MCF 10A (cell line): Measurements from ENCODE around the gene PPFIA1. TPM values are rescaled to one million over a fixed set of nuclear protein-coding genes. Genes with fewer than 3 reads are reported as not detected.

Experiments
- BruUV-seq: library from RNA; stranded (reverse); fragments of 400-500 nt; replicated peaks from 2 replicates; lab custom pipeline; 2021; lab: Mats Ljungman, UMichigan
- CTCF ChIA-PET: fragments of 300-600 bp; sonication (Branson Sonifier 250); formaldehyde crosslinking; extraction: SDS; loops from one replicate; lab custom pipeline; 2021; ENCODE audit warnings: antibody characterized with exemption, inconsistent platforms; lab: Yijun Ruan, JAX
- POLR2A ChIA-PET: fragments of 300-600, 350-650 bp; sonication (Branson Sonifier 250); formaldehyde crosslinking; extraction: SDS; loops from one replicate; lab custom pipeline; 2020; ENCODE audit warnings: antibody characterized with exemption, inconsistent platforms; lab: Yijun Ruan, JAX
- DNase-seq: peaks from one replicate; pipeline ENCODE4 v3.0.0-alpha.2; 2018; ENCODE audit not compliant: unreplicated experiment
- H3K27ac Mint-ChIP-seq: one replicate; pipeline ENCODE4 v1.8.0; 2022; ENCODE audit warnings: mild to moderate bottlenecking, low read depth, mixed read lengths; ENCODE audit not compliant: unreplicated experiment
- H3K27me3 Mint-ChIP-seq: one replicate; pipeline ENCODE4 v1.8.0; 2022; ENCODE audit warnings: mixed read lengths; ENCODE audit not compliant: insufficient read depth, unreplicated experiment
- H3K36me3 Mint-ChIP-seq: one replicate; pipeline ENCODE4 v1.8.0; 2022; ENCODE audit warnings: mild to moderate bottlenecking, moderate library complexity, mixed read lengths; ENCODE audit not compliant: insufficient read depth, unreplicated experiment
- H3K4me1 Mint-ChIP-seq: one replicate; pipeline ENCODE4 v1.8.0; 2022; ENCODE audit warnings: mixed read lengths; ENCODE audit not compliant: insufficient read depth, unreplicated experiment
- H3K4me3 Mint-ChIP-seq: one replicate; pipeline ENCODE4 v1.8.0; 2022; ENCODE audit warnings: mild to moderate bottlenecking, moderate library complexity, mixed read lengths; ENCODE audit not compliant: unreplicated experiment
- H3K9me3 Mint-ChIP-seq: one replicate; pipeline ENCODE4 v1.8.0; 2022; ENCODE audit warnings: mixed read lengths; ENCODE audit not compliant: unreplicated experiment
- CTCF ChIP-seq: fragments of 200-600 bp; IDR thresholded peaks from one replicate; pipeline ENCODE4 v1.8.0; 2022; ENCODE audit warnings: antibody characterized with exemption, mild to moderate bottlenecking; ENCODE audit not compliant: unreplicated experiment
- intact Hi-C: fragments of 100-400 bp; cut with micrococcal nuclease; formaldehyde crosslinking; loops from 2 replicates; pipeline ENCODE4 v1.14.1; 2022
- total RNA-seq: library from RNA; stranded (reverse); gene quantifications from 2 replicates; pipeline ENCODE4 v1.2.3, GENCODE V29; 2022

Gene PPFIA1
- total RNA-seq, 1 experiment from 2014 or later, result 78.8 TPM

GRCh38 chr11:70429724-70430521 lies 159.4 kb downstream of the PPFIA1 start:
- no peak overlapping the region for H3K27ac Mint-ChIP-seq
- peaks cover 67% of the 10 kb centered on the region for H3K36me3 Mint-ChIP-seq
- POLR2A ChIA-PET, result no interaction called here

GRCh38 chr11:70430671-70431574 lies 160.4 kb downstream of the PPFIA1 start:
- POLR2A ChIA-PET, result no interaction called here
- no peaks in the 10 kb centered on the region for H3K9me3 Mint-ChIP-seq
- H3K36me3 Mint-ChIP-seq, result peaks cover 67% of the 10 kb centered on the region
- no peak overlapping the region for H3K4me3 Mint-ChIP-seq
- no peak for DNase-seq
- CTCF ChIA-PET, result no interaction called here
- TF ChIP-seq CTCF, result no peak
- H3K27me3 Mint-ChIP-seq, result no peaks in the 10 kb centered on the region
- H3K27ac Mint-ChIP-seq, result no peak overlapping the region
- intact Hi-C loops, result no loop called here
- H3K4me1 Mint-ChIP-seq, result no peaks in the 10 kb centered on the region
- no TSS peak for BruUV-seq

More at GRCh38 chr11:70429724-70430521, 159.4 kb downstream of the PPFIA1 start:
- intact Hi-C loops, result no loop called here
- no peak overlapping the region for H3K4me3 Mint-ChIP-seq
- H3K9me3 Mint-ChIP-seq, result no peaks in the 10 kb centered on the region
- H3K27me3 Mint-ChIP-seq, result no peaks in the 10 kb centered on the region
- no TSS peak for BruUV-seq
- TF ChIP-seq CTCF, result no peak
- H3K4me1 Mint-ChIP-seq, result no peaks in the 10 kb centered on the region
- DNase-seq, result no peak
- CTCF ChIA-PET, result no interaction called here

GRCh38 chr11:70431611-70432010 lies 161.1 kb downstream of the PPFIA1 start:
- intact Hi-C loops, result no loop called here
- ChIA-PET CTCF (interaction anchor here (0.6 kb wide), 1 partner anchor 965 kb away, joined by 3 read pairs; no protein-coding TSS in a partner anchor), POLR2A (interaction anchor here (1.0 kb wide), 1 partner anchor 13 kb away, joined by 5 read pairs; no protein-coding TSS in a partner anchor)
- DNase-seq, result no peak
- no peaks in the 10 kb centered on the region for H3K9me3 Mint-ChIP-seq
- no peak overlapping the region for H3K4me3 Mint-ChIP-seq
- no peaks in the 10 kb centered on the region for H3K4me1 Mint-ChIP-seq
- H3K36me3 Mint-ChIP-seq, result peaks cover 70% of the 10 kb centered on the region
- no TSS peak for BruUV-seq
- no peak for TF ChIP-seq CTCF
- no peak overlapping the region for H3K27ac Mint-ChIP-seq
- no peaks in the 10 kb centered on the region for H3K27me3 Mint-ChIP-seq

GRCh38 chr11:70432065-70432464 lies 161.6 kb downstream of the PPFIA1 start:
- no TSS peak for BruUV-seq
- Mint-ChIP-seq H3K4me1 (no peaks in the 10 kb centered on the region), H3K4me3 (no peak overlapping the region), H3K36me3 (peaks cover 74% of the 10 kb centered on the region), H3K27me3 (no peaks in the 10 kb centered on the region), H3K9me3 (no peaks in the 10 kb centered on the region), H3K27ac (no peak overlapping the region)
- no peak for TF ChIP-seq CTCF
- POLR2A ChIA-PET, result interaction anchor here (1.0 kb wide), 1 partner anchor 12 kb away, joined by 5 read pairs; no protein-coding TSS in a partner anchor
- DNase-seq, result no peak
- intact Hi-C loops, result no loop called here
- CTCF ChIA-PET, result interaction anchor here (0.6 kb wide), 1 partner anchor 965 kb away, joined by 3 read pairs; no protein-coding TSS in a partner anchor
